ENCODE results near the gene SEC14L1.
"Not testable (repeated sequence)": the region's sequence is repeated elsewhere in the genome, so short reads cannot be mapped to it uniquely, and the experiment has no call there.

Gene SEC14L1

GRCh38 chr17:77140878-77141767 lies at the start of gene SEC14L1:
TSS of gene SEC14L1 (plus strand) at chr17:77140969. CDS start at chr17:77143597, 2,628 bp downstream.
- peak; percentile 35 for DNase-seq

- no peak for DNase-seq
Measured at GRCh38 chr17:77092025-77092424, 48.7 kb upstream of the SEC14L1 start.

- DNase-seq: no peak
Measured at GRCh38 chr17:77095461-77095860, 45.3 kb upstream of the SEC14L1 start.

- peak; percentile 49 for DNase-seq
Measured at GRCh38 chr17:77096570-77097214, 44.1 kb upstream of the SEC14L1 start.

GRCh38 chr17:77097631-77098180 lies 43.1 kb upstream of the SEC14L1 start:
- DNase-seq: no peak

- peak; percentile 56 for DNase-seq
Measured at GRCh38 chr17:77098884-77099545, 41.8 kb upstream of the SEC14L1 start.

GRCh38 chr17:77099997-77100396 lies 40.8 kb upstream of the SEC14L1 start:
- no peak for DNase-seq

- no peak for DNase-seq
Measured at GRCh38 chr17:77101521-77102410, 39.0 kb upstream of the SEC14L1 start.

GRCh38 chr17:77102411-77103134 lies 38.2 kb upstream of the SEC14L1 start:
- DNase-seq: not testable (repeated sequence)

GRCh38 chr17:77105706-77106105 lies 35.1 kb upstream of the SEC14L1 start:
- no peak for DNase-seq

- no peak for DNase-seq
Measured at GRCh38 chr17:77106874-77107358, 33.9 kb upstream of the SEC14L1 start.

GRCh38 chr17:77107506-77108433 lies 33.0 kb upstream of the SEC14L1 start:
- DNase-seq: peak; percentile 64

GRCh38 chr17:77109159-77109759 lies 31.5 kb upstream of the SEC14L1 start:
- no peak for DNase-seq

- DNase-seq: peak; percentile 70
Measured at GRCh38 chr17:77109764-77110359, 30.9 kb upstream of the SEC14L1 start.

- not testable (repeated sequence) for DNase-seq
Measured at GRCh38 chr17:77111165-77111933, 29.4 kb upstream of the SEC14L1 start.

- no peak for DNase-seq
Measured at GRCh38 chr17:77111934-77112296, 28.9 kb upstream of the SEC14L1 start.

GRCh38 chr17:77115510-77115909 lies 25.3 kb upstream of the SEC14L1 start:
- no peak for DNase-seq

- DNase-seq: no peak
Measured at GRCh38 chr17:77115947-77116346, 24.8 kb upstream of the SEC14L1 start.
